Activated CD4-positive, alpha-beta T cell treated with anti-CD3 and anti-CD28 coated beads for 1 hour (primary cell): ENCODE measurements around the gene EPHA8.

Source experiments
- DNase-seq: peaks from one replicate; pipeline ENCODE4 v3.0.0-alpha.2; 2020

The EPHA8 gene

GRCh38 chr1:22537441-22538139 lies 25.7 kb upstream of the EPHA8 start:
- no peak for DNase-seq

- no peak for DNase-seq
Observed at GRCh38 chr1:22539510-22540118, 23.7 kb upstream of the EPHA8 start.

- DNase-seq = no peak
Observed at GRCh38 chr1:22540337-22540736, 23.0 kb upstream of the EPHA8 start.

GRCh38 chr1:22542886-22543285 lies 20.4 kb upstream of the EPHA8 start:
- no peak for DNase-seq

GRCh38 chr1:22543679-22544078 lies 19.6 kb upstream of the EPHA8 start:
- DNase-seq = no peak

- no peak for DNase-seq
Observed at GRCh38 chr1:22544606-22545005, 18.7 kb upstream of the EPHA8 start.

- no peak for DNase-seq
Observed at GRCh38 chr1:22545141-22545540, 18.1 kb upstream of the EPHA8 start.

- DNase-seq = no peak
Observed at GRCh38 chr1:22547186-22547817, 16.0 kb upstream of the EPHA8 start.

- no peak for DNase-seq
Observed at GRCh38 chr1:22547818-22548462, 15.3 kb upstream of the EPHA8 start.

- DNase-seq = no peak
Observed at GRCh38 chr1:22550021-22550420, 13.3 kb upstream of the EPHA8 start.

- DNase-seq = no peak
Observed at GRCh38 chr1:22551591-22551990, 11.7 kb upstream of the EPHA8 start.

GRCh38 chr1:22552021-22552420 lies 11.3 kb upstream of the EPHA8 start:
- no peak for DNase-seq

GRCh38 chr1:22553104-22553880 lies 10.0 kb upstream of the EPHA8 start:
- no peak for DNase-seq

GRCh38 chr1:22553991-22554522 lies 9.2 kb upstream of the EPHA8 start:
- no peak for DNase-seq

- no peak for DNase-seq
Observed at GRCh38 chr1:22555371-22555656, 8.0 kb upstream of the EPHA8 start.

- no peak for DNase-seq
Observed at GRCh38 chr1:22556391-22557104, 6.7 kb upstream of the EPHA8 start.

GRCh38 chr1:22557341-22557950 lies 5.8 kb upstream of the EPHA8 start:
- DNase-seq = no peak

GRCh38 chr1:22563671-22564602 lies 648 bp downstream of the EPHA8 start:
- DNase-seq = no peak

GRCh38 chr1:22566161-22566560 lies 2.9 kb downstream of the EPHA8 start:
- no peak for DNase-seq

GRCh38 chr1:22567197-22567596 lies 3.9 kb downstream of the EPHA8 start:
- no peak for DNase-seq

GRCh38 chr1:22567994-22568393 lies 4.7 kb downstream of the EPHA8 start:
- DNase-seq = no peak
